ENCODE results near the gene SFMBT2.

Gene SFMBT2

DNA sequence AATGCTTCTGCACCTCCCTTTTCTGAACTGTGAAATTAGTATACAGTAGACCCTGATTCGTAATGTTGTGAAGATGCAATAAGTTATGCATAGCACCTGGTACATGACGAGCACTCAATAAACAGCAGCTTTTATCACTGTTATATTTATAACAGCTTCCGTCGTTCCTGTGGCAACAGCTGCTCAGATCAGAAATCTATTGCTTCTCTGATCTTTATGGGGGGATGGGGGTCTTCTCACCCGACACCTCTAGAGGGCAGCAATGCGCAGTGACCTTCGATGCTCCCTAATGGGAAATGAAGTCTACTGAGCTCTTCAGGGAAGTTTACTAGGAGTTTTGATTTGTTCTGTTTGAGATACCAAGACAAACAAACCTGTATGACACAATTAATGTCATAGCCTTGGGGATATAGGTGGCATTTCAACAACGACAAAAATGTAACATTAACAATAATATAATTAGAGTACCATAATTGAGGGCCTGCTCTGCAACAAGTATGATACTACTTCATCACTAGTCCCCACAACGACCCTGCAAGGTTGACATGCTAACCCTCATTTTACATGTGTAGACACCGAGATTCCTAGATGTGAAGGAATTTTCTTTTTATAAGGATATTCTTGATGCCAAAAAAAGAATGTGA lies 289.6 kb downstream of the SFMBT2 start:
- DNase-seq = peak; percentile 75

DNA sequence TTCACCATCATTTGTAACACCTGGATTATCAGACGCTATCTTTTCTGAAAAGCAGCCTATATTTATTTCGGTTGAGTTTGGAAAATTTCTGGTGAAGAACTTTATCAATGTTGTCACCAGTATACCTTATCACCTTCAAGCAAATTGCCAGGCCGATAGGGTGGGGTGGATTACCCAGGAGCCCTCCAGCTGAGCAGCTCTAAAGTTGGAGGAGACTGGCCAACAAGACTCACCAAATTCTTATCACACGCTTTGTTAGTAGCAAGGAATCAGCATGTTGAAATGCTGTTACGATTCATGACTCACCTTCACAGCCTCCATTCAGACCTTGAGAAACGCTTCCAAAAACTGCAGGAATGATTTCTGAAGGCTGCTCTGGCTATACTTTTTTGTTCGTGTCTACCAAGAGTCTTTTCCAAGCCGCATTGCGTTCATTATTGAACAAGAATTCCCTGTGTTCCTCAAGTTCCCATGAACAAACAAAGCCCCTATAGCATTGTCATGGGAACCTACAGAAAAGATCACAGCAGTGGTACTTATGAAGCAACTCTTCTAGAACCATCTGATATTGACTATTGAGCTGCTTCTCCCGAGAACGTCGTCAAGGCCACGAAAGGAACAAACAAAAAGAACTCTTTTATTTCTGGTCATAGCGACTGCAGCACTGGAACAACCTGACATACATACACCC lies 291.4 kb downstream of the SFMBT2 start:
- DNase-seq = no peak

- DNase-seq = no peak
Measured at GRCh38 chr10:7117806-7118674, 292.8 kb downstream of the SFMBT2 start.

DNA sequence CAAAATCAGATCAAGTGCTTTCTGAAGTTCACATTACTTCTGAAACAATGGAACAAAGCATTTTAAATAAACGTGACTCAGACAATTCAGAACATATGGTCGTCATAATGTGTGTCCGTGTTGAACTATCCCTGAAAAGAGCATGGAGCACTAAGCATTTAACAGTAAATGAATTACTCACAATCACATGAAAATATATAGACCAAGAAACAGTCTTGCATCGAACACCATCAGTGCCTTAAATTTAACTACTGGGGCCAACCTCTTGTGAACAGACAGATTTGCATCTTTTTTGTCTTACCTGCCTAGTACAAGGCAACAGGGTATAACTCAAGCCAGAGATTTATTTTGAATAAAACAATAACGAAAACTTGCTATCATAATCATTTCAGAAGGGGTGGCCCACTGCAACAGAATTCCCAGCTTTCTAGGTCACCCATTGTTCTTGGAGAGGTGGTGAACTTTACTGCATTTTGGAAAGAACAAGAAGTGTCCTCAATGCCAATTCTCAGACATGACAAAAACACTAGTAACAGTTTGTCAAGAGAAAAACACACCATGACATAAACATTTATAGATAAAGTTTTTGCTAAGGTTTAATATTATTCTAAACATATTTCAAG lies 293.5 kb downstream of the SFMBT2 start:
- no peak for DNase-seq

DNA sequence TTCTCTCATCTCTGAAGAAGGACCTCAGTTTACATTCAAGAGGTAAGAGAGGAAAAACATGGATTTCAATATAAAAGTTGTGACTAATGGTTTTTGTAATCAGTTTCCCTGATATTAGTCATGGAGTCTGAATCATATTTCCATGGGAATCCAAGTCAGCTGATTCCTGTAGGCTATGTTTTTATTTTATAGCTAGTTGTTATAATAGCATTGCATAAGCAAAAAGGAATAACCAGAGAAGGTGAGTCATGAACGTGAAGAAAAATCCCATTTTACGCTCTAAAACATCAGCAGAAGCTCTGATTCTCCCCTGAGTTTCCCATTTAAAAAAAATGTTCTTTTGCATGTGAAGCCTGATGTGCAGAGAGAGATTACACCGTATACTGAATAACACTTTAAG lies 299.3 kb downstream of the SFMBT2 start:
- DNase-seq = no peak

- no peak for DNase-seq
Measured at GRCh38 chr10:7111089-7111488, 299.7 kb downstream of the SFMBT2 start.
